GM23338 (cell line): Measurements from ENCODE around the gene ZNF326.

Experiments
- CREB1 ChIP-seq: fragments of 250-450 bp; sonication (Bioruptor Pico); IDR thresholded peaks from 2 replicates; pipeline ENCODE4 v1.5.0; 2020; ENCODE audit warnings: low read depth, mild to moderate bottlenecking, moderate library complexity
- ETS1 ChIP-seq: IDR thresholded peaks from 2 replicates; pipeline ENCODE4 v1.6.1; 2016; ENCODE audit warnings: antibody characterized with exemption
- EZH2 ChIP-seq: fragments of 200-600 bp; sonication (generic); IDR thresholded peaks from one replicate; pipeline ENCODE4 v1.8.0; 2017; ENCODE audit warnings: antibody characterized with exemption, mild to moderate bottlenecking, low read depth; ENCODE audit not compliant: unreplicated experiment
- EZH2phosphoT487 ChIP-seq: fragments of 200-600 bp; sonication (generic); IDR thresholded peaks from one replicate; pipeline ENCODE4 v1.8.1; 2018; ENCODE audit warnings: antibody characterized with exemption; ENCODE audit not compliant: unreplicated experiment
- JUNB ChIP-seq: IDR thresholded peaks from one replicate; pipeline ENCODE4 v1.6.1; 2016; ENCODE audit warnings: antibody characterized with exemption; ENCODE audit not compliant: unreplicated experiment
- NANOG ChIP-seq: IDR thresholded peaks from 2 replicates; pipeline ENCODE4 v1.6.1; 2016; ENCODE audit warnings: antibody characterized with exemption, borderline replicate concordance
- POLR2AphosphoS5 ChIP-seq: IDR thresholded peaks from 2 replicates; pipeline ENCODE4 v1.6.1; 2016; ENCODE audit warnings: antibody characterized with exemption, low read depth
- STAT1 ChIP-seq: IDR thresholded peaks from one replicate; pipeline ENCODE4 v1.6.1; 2016; ENCODE audit warnings: antibody characterized with exemption; ENCODE audit not compliant: unreplicated experiment
- ZNF114 ChIP-seq: fragments of 250-450 bp; sonication (Bioruptor Pico); IDR thresholded peaks from 2 replicates; pipeline ENCODE4 v1.5.0; 2020; ENCODE audit warnings: mild to moderate bottlenecking, moderate library complexity
- ZNF331 ChIP-seq: fragments of 250-450 bp; sonication (Bioruptor Pico); IDR thresholded peaks from 2 replicates; pipeline ENCODE4 v1.5.0; 2020; ENCODE audit warnings: low read depth, mild to moderate bottlenecking, moderate library complexity
- TF ChIP-seq, protein P1 (sequence below), 2 experiments: fragments of 200-600 bp in 1 of 2; sonication (generic) in 1 of 2; conservative IDR thresholded peaks; 2 replicates each; pipeline versions ENCODE4 v1.5.1 to v1.6.1; 2016 to 2017; ENCODE audit warnings: antibody characterized with exemption in 2 of 2, low read depth in 2 of 2, mild to moderate bottlenecking in 2 of 2, moderate library complexity in 1 of 2
- TF ChIP-seq, protein P2 (sequence below): IDR thresholded peaks from one replicate; pipeline ENCODE4 v1.6.1; 2018; ENCODE audit warnings: antibody characterized with exemption; ENCODE audit not compliant: unreplicated experiment
- TF ChIP-seq, protein P3 (sequence below): fragments of 250-450 bp; sonication (Bioruptor Pico); IDR thresholded peaks from 2 replicates; pipeline ENCODE4 v1.5.0; 2020; ENCODE audit warnings: mild to moderate bottlenecking, moderate library complexity

DNA sequence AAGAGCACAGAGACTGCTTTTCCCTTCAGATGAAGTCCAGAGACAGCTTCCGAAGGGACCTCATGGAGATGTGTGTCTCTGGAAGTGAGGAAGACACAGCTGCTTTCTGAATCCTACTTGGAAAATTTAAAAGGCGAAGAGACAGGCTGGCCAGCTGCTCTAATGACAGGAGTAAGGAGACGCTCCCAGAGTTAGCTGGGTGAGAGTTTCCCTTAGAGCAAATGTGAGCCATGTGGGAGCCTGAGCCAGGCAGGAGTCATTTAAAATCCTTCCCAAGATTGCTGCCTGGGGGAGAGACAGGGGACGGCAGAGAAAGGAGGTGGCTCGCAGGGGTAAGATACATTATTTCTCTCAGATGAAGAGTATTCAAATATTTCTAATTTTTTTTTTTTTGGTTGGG, 53.1 kb downstream of the ZNF326 start:
- TF ChIP-seq, protein P1, sequence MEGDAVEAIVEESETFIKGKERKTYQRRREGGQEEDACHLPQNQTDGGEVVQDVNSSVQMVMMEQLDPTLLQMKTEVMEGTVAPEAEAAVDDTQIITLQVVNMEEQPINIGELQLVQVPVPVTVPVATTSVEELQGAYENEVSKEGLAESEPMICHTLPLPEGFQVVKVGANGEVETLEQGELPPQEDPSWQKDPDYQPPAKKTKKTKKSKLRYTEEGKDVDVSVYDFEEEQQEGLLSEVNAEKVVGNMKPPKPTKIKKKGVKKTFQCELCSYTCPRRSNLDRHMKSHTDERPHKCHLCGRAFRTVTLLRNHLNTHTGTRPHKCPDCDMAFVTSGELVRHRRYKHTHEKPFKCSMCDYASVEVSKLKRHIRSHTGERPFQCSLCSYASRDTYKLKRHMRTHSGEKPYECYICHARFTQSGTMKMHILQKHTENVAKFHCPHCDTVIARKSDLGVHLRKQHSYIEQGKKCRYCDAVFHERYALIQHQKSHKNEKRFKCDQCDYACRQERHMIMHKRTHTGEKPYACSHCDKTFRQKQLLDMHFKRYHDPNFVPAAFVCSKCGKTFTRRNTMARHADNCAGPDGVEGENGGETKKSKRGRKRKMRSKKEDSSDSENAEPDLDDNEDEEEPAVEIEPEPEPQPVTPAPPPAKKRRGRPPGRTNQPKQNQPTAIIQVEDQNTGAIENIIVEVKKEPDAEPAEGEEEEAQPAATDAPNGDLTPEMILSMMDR (conservative IDR thresholded peaks at IDR 0.05; ENCODE audit: low read depth in 2 of 2) = no peak
- TF ChIP-seq EZH2 (no peak), POLR2AphosphoS5 (no peak), JUNB (no peak), CREB1 (no peak), EZH2phosphoT487 (no peak), ETS1 (no peak), NANOG (no peak), ZNF114 (CRISPR knock-in tag) (no peak), ZNF331 (CRISPR knock-in tag) (no peak), STAT1 (no peak)
- TF ChIP-seq, protein P2, sequence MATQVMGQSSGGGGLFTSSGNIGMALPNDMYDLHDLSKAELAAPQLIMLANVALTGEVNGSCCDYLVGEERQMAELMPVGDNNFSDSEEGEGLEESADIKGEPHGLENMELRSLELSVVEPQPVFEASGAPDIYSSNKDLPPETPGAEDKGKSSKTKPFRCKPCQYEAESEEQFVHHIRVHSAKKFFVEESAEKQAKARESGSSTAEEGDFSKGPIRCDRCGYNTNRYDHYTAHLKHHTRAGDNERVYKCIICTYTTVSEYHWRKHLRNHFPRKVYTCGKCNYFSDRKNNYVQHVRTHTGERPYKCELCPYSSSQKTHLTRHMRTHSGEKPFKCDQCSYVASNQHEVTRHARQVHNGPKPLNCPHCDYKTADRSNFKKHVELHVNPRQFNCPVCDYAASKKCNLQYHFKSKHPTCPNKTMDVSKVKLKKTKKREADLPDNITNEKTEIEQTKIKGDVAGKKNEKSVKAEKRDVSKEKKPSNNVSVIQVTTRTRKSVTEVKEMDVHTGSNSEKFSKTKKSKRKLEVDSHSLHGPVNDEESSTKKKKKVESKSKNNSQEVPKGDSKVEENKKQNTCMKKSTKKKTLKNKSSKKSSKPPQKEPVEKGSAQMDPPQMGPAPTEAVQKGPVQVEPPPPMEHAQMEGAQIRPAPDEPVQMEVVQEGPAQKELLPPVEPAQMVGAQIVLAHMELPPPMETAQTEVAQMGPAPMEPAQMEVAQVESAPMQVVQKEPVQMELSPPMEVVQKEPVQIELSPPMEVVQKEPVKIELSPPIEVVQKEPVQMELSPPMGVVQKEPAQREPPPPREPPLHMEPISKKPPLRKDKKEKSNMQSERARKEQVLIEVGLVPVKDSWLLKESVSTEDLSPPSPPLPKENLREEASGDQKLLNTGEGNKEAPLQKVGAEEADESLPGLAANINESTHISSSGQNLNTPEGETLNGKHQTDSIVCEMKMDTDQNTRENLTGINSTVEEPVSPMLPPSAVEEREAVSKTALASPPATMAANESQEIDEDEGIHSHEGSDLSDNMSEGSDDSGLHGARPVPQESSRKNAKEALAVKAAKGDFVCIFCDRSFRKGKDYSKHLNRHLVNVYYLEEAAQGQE = no peak
- TF ChIP-seq, protein P3, sequence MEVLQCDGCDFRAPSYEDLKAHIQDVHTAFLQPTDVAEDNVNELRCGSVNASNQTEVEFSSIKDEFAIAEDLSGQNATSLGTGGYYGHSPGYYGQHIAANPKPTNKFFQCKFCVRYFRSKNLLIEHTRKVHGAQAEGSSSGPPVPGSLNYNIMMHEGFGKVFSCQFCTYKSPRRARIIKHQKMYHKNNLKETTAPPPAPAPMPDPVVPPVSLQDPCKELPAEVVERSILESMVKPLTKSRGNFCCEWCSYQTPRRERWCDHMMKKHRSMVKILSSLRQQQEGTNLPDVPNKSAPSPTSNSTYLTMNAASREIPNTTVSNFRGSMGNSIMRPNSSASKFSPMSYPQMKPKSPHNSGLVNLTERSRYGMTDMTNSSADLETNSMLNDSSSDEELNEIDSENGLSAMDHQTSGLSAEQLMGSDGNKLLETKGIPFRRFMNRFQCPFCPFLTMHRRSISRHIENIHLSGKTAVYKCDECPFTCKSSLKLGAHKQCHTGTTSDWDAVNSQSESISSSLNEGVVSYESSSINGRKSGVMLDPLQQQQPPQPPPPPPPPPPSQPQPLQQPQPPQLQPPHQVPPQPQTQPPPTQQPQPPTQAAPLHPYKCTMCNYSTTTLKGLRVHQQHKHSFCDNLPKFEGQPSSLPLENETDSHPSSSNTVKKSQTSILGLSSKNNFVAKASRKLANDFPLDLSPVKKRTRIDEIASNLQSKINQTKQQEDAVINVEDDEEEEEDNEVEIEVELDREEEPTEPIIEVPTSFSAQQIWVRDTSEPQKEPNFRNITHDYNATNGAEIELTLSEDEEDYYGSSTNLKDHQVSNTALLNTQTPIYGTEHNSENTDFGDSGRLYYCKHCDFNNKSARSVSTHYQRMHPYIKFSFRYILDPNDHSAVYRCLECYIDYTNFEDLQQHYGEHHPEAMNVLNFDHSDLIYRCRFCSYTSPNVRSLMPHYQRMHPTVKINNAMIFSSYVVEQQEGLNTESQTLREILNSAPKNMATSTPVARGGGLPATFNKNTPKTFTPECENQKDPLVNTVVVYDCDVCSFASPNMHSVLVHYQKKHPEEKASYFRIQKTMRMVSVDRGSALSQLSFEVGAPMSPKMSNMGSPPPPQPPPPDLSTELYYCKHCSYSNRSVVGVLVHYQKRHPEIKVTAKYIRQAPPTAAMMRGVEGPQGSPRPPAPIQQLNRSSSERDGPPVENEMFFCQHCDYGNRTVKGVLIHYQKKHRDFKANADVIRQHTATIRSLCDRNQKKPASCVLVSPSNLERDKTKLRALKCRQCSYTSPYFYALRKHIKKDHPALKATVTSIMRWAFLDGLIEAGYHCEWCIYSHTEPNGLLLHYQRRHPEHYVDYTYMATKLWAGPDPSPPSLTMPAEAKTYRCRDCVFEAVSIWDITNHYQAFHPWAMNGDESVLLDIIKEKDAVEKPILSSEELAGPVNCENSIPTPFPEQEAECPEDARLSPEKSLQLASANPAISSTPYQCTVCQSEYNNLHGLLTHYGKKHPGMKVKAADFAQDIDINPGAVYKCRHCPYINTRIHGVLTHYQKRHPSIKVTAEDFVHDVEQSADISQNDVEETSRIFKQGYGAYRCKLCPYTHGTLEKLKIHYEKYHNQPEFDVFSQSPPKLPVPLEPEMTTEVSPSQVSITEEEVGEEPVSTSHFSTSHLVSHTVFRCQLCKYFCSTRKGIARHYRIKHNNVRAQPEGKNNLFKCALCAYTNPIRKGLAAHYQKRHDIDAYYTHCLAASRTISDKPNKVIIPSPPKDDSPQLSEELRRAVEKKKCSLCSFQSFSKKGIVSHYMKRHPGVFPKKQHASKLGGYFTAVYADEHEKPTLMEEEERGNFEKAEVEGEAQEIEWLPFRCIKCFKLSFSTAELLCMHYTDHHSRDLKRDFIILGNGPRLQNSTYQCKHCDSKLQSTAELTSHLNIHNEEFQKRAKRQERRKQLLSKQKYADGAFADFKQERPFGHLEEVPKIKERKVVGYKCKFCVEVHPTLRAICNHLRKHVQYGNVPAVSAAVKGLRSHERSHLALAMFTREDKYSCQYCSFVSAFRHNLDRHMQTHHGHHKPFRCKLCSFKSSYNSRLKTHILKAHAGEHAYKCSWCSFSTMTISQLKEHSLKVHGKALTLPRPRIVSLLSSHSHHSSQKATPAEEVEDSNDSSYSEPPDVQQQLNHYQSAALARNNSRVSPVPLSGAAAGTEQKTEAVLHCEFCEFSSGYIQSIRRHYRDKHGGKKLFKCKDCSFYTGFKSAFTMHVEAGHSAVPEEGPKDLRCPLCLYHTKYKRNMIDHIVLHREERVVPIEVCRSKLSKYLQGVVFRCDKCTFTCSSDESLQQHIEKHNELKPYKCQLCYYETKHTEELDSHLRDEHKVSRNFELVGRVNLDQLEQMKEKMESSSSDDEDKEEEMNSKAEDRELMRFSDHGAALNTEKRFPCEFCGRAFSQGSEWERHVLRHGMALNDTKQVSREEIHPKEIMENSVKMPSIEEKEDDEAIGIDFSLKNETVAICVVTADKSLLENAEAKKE (CRISPR knock-in tag) = no peak
